ENCODE data around the gene ITGB1. TPM values are rescaled to one million over a fixed set of nuclear protein-coding genes. Genes with fewer than 3 reads are reported as not detected.

Gene ITGB1
- total and polyA plus RNA-seq, 9 donors, result 308 to 467 (median 379) TPM

- H3K27ac ChIP-seq (ENCODE audit: low read length), result no peak overlapping the region
- H3K36me3 ChIP-seq (ENCODE audit: control insufficient read depth, insufficient read depth, low read length), result no peaks in the 10 kb centered on the region
These were observed 12.9 kb upstream of the ITGB1 start for GRCh38 chr10:32970910-32971309.

GRCh38 chr10:32964270-32964669 is 6.2 kb upstream of the ITGB1 start:
- H3K27ac ChIP-seq (ENCODE audit: low read length), result no peak overlapping the region

More at GRCh38 chr10:32970910-32971309, 12.9 kb upstream of the ITGB1 start:
- no peaks in the 10 kb centered on the region for H3K9me3 ChIP-seq (replicated peaks; ENCODE audit: control insufficient read depth, low read depth, low read length)
- no peak overlapping the region for H3K4me3 ChIP-seq (ENCODE audit: low read length)
- no peaks in the 10 kb centered on the region for H3K4me1 ChIP-seq (ENCODE audit: control insufficient read depth, insufficient read depth, low read length)
- no peak for DNase-seq
- H3K27me3 ChIP-seq (ENCODE audit: control insufficient read depth, insufficient read depth, low read length), result no peaks in the 10 kb centered on the region
- 20% methylated on average over 1 of the region's 2 CpGs for WGBS (ENCODE audit: insufficient coverage)

GRCh38 chr10:32963096-32963495 is 5.1 kb upstream of the ITGB1 start:
- Histone ChIP-seq H3K27ac (ENCODE audit: low read length) (no peak overlapping the region), H3K9me3 (replicated peaks; ENCODE audit: control insufficient read depth, low read depth, low read length) (no peaks in the 10 kb centered on the region), H3K4me1 (ENCODE audit: control insufficient read depth, insufficient read depth, low read length) (peaks cover 12% of the 10 kb centered on the region), H3K27me3 (ENCODE audit: control insufficient read depth, insufficient read depth, low read length) (no peaks in the 10 kb centered on the region), H3K36me3 (ENCODE audit: control insufficient read depth, insufficient read depth, low read length) (no peaks in the 10 kb centered on the region), H3K4me3 (ENCODE audit: low read length) (no peak overlapping the region)
- WGBS (ENCODE audit: insufficient coverage), result no CpG with 5 or more reads among the region's 3 CpGs
- peak; percentile 66 for DNase-seq

More at GRCh38 chr10:32964270-32964669, 6.2 kb upstream of the ITGB1 start:
- H3K27me3 ChIP-seq (ENCODE audit: control insufficient read depth, insufficient read depth, low read length), result no peaks in the 10 kb centered on the region
- WGBS (ENCODE audit: insufficient coverage), result no CpG with 5 or more reads among the region's 3 CpGs
- H3K9me3 ChIP-seq (replicated peaks; ENCODE audit: control insufficient read depth, low read depth, low read length), result no peaks in the 10 kb centered on the region
- DNase-seq, result no peak
- H3K4me3 ChIP-seq (ENCODE audit: low read length), result no peak overlapping the region
- H3K36me3 ChIP-seq (ENCODE audit: control insufficient read depth, insufficient read depth, low read length), result no peaks in the 10 kb centered on the region
- H3K4me1 ChIP-seq (ENCODE audit: control insufficient read depth, insufficient read depth, low read length), result peaks cover 9% of the 10 kb centered on the region

- H3K9me3 ChIP-seq (replicated peaks; ENCODE audit: control insufficient read depth, low read depth, low read length), result no peaks in the 10 kb centered on the region
- no peaks in the 10 kb centered on the region for H3K27me3 ChIP-seq (ENCODE audit: control insufficient read depth, insufficient read depth, low read length)
- no peak overlapping the region for H3K4me3 ChIP-seq (ENCODE audit: low read length)
- no peaks in the 10 kb centered on the region for H3K36me3 ChIP-seq (ENCODE audit: control insufficient read depth, insufficient read depth, low read length)
- H3K4me1 ChIP-seq (ENCODE audit: control insufficient read depth, insufficient read depth, low read length), result peaks cover 12% of the 10 kb centered on the region
- peak overlapping the region; percentile 83 for H3K27ac ChIP-seq (ENCODE audit: low read length)
- no CpG with 5 or more reads among the region's 4 CpGs for WGBS (ENCODE audit: insufficient coverage)
- no peak for DNase-seq
These were observed 4.5 kb upstream of the ITGB1 start for GRCh38 chr10:32962521-32962920.

- Histone ChIP-seq H3K27me3 (ENCODE audit: control insufficient read depth, insufficient read depth, low read length) (no peaks in the 10 kb centered on the region), H3K9me3 (replicated peaks; ENCODE audit: control insufficient read depth, low read depth, low read length) (no peaks in the 10 kb centered on the region), H3K4me1 (ENCODE audit: control insufficient read depth, insufficient read depth, low read length) (peaks cover 12% of the 10 kb centered on the region), H3K36me3 (ENCODE audit: control insufficient read depth, insufficient read depth, low read length) (no peaks in the 10 kb centered on the region), H3K4me3 (ENCODE audit: low read length) (no peak overlapping the region), H3K27ac (ENCODE audit: low read length) (peak overlapping the region; percentile 83)
- DNase-seq, result peak; percentile 66
- 40% methylated on average over 1 of the region's 2 CpGs for WGBS (ENCODE audit: insufficient coverage)
These were observed 3.9 kb upstream of the ITGB1 start for GRCh38 chr10:32961895-32962369.

- DNase-seq, result no peak
- peaks cover 14% of the 10 kb centered on the region for H3K4me1 ChIP-seq (ENCODE audit: control insufficient read depth, insufficient read depth, low read length)
- WGBS (ENCODE audit: insufficient coverage), result no CpG with 5 or more reads among the region's 5 CpGs
- no peak overlapping the region for H3K4me3 ChIP-seq (ENCODE audit: low read length)
- H3K9me3 ChIP-seq (replicated peaks; ENCODE audit: control insufficient read depth, low read depth, low read length), result no peaks in the 10 kb centered on the region
- H3K27me3 ChIP-seq (ENCODE audit: control insufficient read depth, insufficient read depth, low read length), result no peaks in the 10 kb centered on the region
- peak overlapping the region; percentile 83 for H3K27ac ChIP-seq (ENCODE audit: low read length)
- H3K36me3 ChIP-seq (ENCODE audit: control insufficient read depth, insufficient read depth, low read length), result no peaks in the 10 kb centered on the region
These were observed 3.4 kb upstream of the ITGB1 start for GRCh38 chr10:32961343-32961894.

- DNase-seq, result no peak
- Histone ChIP-seq H3K4me1 (ENCODE audit: control insufficient read depth, insufficient read depth, low read length) (peaks cover 14% of the 10 kb centered on the region), H3K9me3 (replicated peaks; ENCODE audit: control insufficient read depth, low read depth, low read length) (no peaks in the 10 kb centered on the region), H3K27ac (ENCODE audit: low read length) (no peak overlapping the region), H3K36me3 (ENCODE audit: control insufficient read depth, insufficient read depth, low read length) (no peaks in the 10 kb centered on the region), H3K27me3 (ENCODE audit: control insufficient read depth, insufficient read depth, low read length) (no peaks in the 10 kb centered on the region), H3K4me3 (ENCODE audit: low read length) (no peak overlapping the region)
- no CpG with 5 or more reads among the region's 4 CpGs for whole genome bisulfite sequencing (ENCODE audit: insufficient coverage)
These were observed 2.0 kb upstream of the ITGB1 start for GRCh38 chr10:32960022-32960421.

- WGBS (ENCODE audit: insufficient coverage), result 33% methylated on average over 6 of the region's 10 CpGs
- H3K27ac ChIP-seq (ENCODE audit: low read length), result peak overlapping the region; percentile 98
- peaks cover 14% of the 10 kb centered on the region for H3K4me1 ChIP-seq (ENCODE audit: control insufficient read depth, insufficient read depth, low read length)
- no peak for DNase-seq
- peak overlapping the region; percentile 98 for H3K4me3 ChIP-seq (ENCODE audit: low read length)
- no peaks in the 10 kb centered on the region for H3K36me3 ChIP-seq (ENCODE audit: control insufficient read depth, insufficient read depth, low read length)
- no peaks in the 10 kb centered on the region for H3K9me3 ChIP-seq (replicated peaks; ENCODE audit: control insufficient read depth, low read depth, low read length)
- no peaks in the 10 kb centered on the region for H3K27me3 ChIP-seq (ENCODE audit: control insufficient read depth, insufficient read depth, low read length)
These were observed 1.2 kb upstream of the ITGB1 start for GRCh38 chr10:32959006-32959920.

GRCh38 chr10:32957341-32958084 is 517 bp downstream of the ITGB1 start:
- H3K9me3 ChIP-seq (replicated peaks; ENCODE audit: control insufficient read depth, low read depth, low read length), result no peaks in the 10 kb centered on the region
- peak overlapping the region; percentile 98 for H3K4me3 ChIP-seq (ENCODE audit: low read length)
- H3K27me3 ChIP-seq (ENCODE audit: control insufficient read depth, insufficient read depth, low read length), result no peaks in the 10 kb centered on the region
- WGBS (ENCODE audit: insufficient coverage), result under 1% methylated on average over 75 of the region's 87 CpGs
- no peaks in the 10 kb centered on the region for H3K36me3 ChIP-seq (ENCODE audit: control insufficient read depth, insufficient read depth, low read length)
- H3K4me1 ChIP-seq (ENCODE audit: control insufficient read depth, insufficient read depth, low read length), result peaks cover 16% of the 10 kb centered on the region
- peak overlapping the region; percentile 77 for H3K27ac ChIP-seq (ENCODE audit: low read length)
- DNase-seq, result peak; percentile 69

All from muscle of leg (tissue), 11 donors.